M059J (cell line): ENCODE data around the gene ROS1. TPM values are rescaled to one million over a fixed set of nuclear protein-coding genes. Genes with fewer than 3 reads are reported as not detected.
"Not testable (repeated sequence)": the region's sequence is repeated elsewhere in the genome, so short reads cannot be mapped to it uniquely, and the experiment has no call there.

Experiments
- DNase-seq: peaks from one replicate; pipeline ENCODE4 v3.0.0-alpha.2; 2012; ENCODE audit warnings: low read depth
- total RNA-seq: library from RNA; depleted of rRNA; stranded (reverse); fragments of >200 nt; shearing (Covaris generic); gene quantifications from 2 replicates; pipeline ENCODE4 v1.2.3, GENCODE V29; 2014; rRNA removed

Gene ROS1
- total RNA-seq, 1 experiment from 2014 or later: 5.2 TPM

- no peak for DNase-seq
Measured at GRCh38 chr6:117266257-117267053, 159.3 kb downstream of the ROS1 start.

- DNase-seq: peak; percentile 47
Measured at GRCh38 chr6:117265410-117266256, 160.1 kb downstream of the ROS1 start, which contains the start of gene VGLL2. Gene VGLL2, plus strand, starts transcription at chr6:117265558. Its CDS starts 206 bp downstream, at chr6:117265764.

DNA sequence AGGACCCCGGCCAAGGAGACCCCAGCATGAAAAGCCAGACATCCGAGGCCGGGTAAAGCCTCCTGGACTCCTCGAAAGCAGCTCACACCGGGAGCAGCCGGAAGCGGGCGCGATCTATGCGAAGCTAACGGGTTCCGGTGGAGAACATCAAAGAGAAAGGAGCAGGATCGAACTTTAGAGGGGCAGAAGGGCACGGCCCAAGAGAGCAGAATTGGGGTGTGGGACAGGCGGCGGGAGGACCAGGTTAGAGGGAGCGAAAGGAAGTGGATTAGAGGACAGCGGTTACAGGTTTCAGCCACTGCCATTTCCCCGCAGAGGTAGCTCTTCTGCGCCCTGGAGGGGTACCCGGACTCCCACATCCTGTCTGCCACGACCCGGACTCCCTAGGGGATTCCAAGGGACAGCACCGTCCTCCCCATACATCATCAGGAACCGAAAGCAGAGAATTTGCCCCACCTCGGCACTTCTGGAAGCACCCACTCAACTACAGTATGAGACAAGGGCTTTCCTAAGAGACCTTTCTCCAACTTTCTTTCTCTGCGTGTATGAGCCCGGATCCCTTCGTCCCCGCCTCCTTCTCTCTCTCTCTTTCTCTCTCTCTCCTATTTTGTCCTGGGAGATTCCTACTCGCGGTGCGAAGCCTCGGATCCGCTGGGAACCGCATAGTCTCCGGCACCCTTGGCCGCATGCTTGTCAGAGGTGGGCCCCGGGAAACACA, 160.9 kb downstream of the ROS1 start:
- peak; percentile 36 for DNase-seq

DNA sequence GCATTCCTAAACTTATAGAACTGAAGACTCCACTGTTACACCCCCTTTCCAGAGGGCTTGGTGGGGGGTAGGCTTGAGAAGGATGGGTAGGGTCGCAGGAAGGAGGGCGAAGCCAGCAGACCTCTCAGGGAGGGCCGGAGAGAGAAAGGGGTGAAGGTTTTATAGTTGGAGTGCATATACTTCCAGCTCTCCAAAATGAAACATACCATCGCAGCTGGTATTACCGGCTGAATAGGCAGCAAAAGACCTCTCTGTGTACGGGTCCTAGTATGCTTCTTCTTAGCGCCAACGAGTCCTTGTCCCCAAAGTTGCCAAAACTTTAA, 161.4 kb downstream of the ROS1 start:
- DNase-seq: no peak

DNA sequence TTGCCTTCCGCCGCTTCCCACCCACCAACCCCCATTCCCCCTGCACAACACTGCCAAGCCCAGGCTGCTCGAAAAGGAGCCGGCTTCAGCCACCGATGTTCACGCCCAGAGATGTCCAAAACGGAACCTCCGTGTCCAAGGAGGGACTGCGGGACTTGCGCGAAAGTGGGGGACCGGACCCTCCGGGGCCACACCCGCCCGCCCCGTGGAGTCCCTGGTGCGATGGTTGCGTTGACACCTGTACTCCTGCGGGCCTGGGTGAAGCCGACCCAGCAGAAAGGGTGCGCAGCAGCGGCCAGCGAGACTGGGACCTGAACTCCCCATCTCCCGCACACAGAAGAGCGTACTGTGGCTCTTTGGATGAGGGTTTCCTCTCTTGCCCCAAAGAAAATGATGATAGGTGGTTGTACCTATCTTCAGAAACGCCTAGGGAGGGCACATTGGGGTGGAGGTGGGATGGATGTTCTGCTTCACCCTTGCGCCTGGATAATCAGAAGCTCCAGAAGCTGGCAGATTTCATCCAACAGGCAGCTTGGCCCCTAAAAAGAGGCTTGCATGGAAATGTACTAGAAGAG, 162.3 kb downstream of the ROS1 start:
- no peak for DNase-seq

- DNase-seq: no peak
Measured at GRCh38 chr6:117262799-117263198, 162.9 kb downstream of the ROS1 start.

- DNase-seq: no peak
Measured at GRCh38 chr6:117253785-117254184, 172.0 kb downstream of the ROS1 start.

GRCh38 chr6:117244979-117245378, 180.8 kb downstream of the ROS1 start:
- DNase-seq: not testable (repeated sequence)

- DNase-seq: not testable (repeated sequence)
Measured at GRCh38 chr6:117244571-117244970, 181.2 kb downstream of the ROS1 start.

Other genes starting within 250 kb of the ROS1 start
- gene VGLL2, start 160.4 kb downstream of the ROS1 start, total RNA-seq: not detected in 2 replicates
- gene DCBLD1, start 56.7 kb upstream of the ROS1 start, total RNA-seq: 39.3 and 51.6 TPM in 2 replicates
- 23.0 and 37.7 TPM in 2 replicates for gene GOPC, start 176.6 kb upstream of the ROS1 start, total RNA-seq
- gene NUS1, start 249.5 kb upstream of the ROS1 start, total RNA-seq: 7.4 and 18.8 TPM in 2 replicates